Left kidney (tissue), 2 donors: ENCODE results near the gene METTL1. TPM values are rescaled to one million over a fixed set of nuclear protein-coding genes. Genes with fewer than 3 reads are reported as not detected.

Source experiments
- DNase-seq: peaks from one replicate; pipeline ENCODE4 v3.0.0-alpha.2; 2013
- polyA plus RNA-seq: library from polyadenylated mRNA; unstranded; fragments of 120-200 nt; gene quantifications from one replicate; pipeline ENCODE4 v1.2.1, GENCODE V29; 2013; ENCODE audit not compliant: insufficient read length

METTL1 gene
- polyA plus RNA-seq, 1 donor, result 35.6 TPM

- DNase-seq, result no peak
Measured at GRCh38 chr12:57754411-57755193, 17.3 kb downstream of the METTL1 start, which contains the start of gene MARCHF9. MARCHF9 (plus strand) TSS chr12:57755103; CDS start chr12:57755529, 426 bp downstream.

GRCh38 chr12:57753756-57754337 is 18.1 kb downstream of the METTL1 start:
- no peak for DNase-seq

- DNase-seq, result no peak
Measured at GRCh38 chr12:57752668-57753000, 19.3 kb downstream of the METTL1 start.

GRCh38 chr12:57751788-57752667 is 19.9 kb downstream of the METTL1 start, which contains the start of gene CDK4:
CDK4 (minus strand) TSS chr12:57752310; CDS start chr12:57751717, 593 bp downstream.
- DNase-seq, result peak; percentile 98

GRCh38 chr12:57751432-57751787 is 20.5 kb downstream of the METTL1 start:
- DNase-seq, result no peak

- DNase-seq, result no peak
Measured at GRCh38 chr12:57750561-57751431, 21.1 kb downstream of the METTL1 start.

GRCh38 chr12:57749061-57749460 is 22.8 kb downstream of the METTL1 start:
- DNase-seq, result no peak

- DNase-seq, result no peak
Measured at GRCh38 chr12:57746025-57746424, 25.9 kb downstream of the METTL1 start.

GRCh38 chr12:57745485-57745881 is 26.4 kb downstream of the METTL1 start:
- DNase-seq, result no peak

GRCh38 chr12:57744777-57745484 is 27.0 kb downstream of the METTL1 start, which contains the start of gene TSPAN31:
TSPAN31 (plus strand) TSS chr12:57745039; CDS start chr12:57745155, 116 bp downstream.
- DNase-seq, result peak; percentile 98

GRCh38 chr12:57744194-57744776 is 27.6 kb downstream of the METTL1 start:
- no peak for DNase-seq

- DNase-seq, result no peak
Measured at GRCh38 chr12:57743769-57744168, 28.1 kb downstream of the METTL1 start.

- DNase-seq, result no peak
Measured at GRCh38 chr12:57741844-57742738, 29.8 kb downstream of the METTL1 start.

GRCh38 chr12:57741413-57741789 is 30.5 kb downstream of the METTL1 start:
- no peak for DNase-seq

GRCh38 chr12:57740656-57741412 is 31.1 kb downstream of the METTL1 start:
- no peak for DNase-seq

- no peak for DNase-seq
Measured at GRCh38 chr12:57739914-57740538, 31.9 kb downstream of the METTL1 start.

- DNase-seq, result no peak
Measured at GRCh38 chr12:57739387-57739786, 32.5 kb downstream of the METTL1 start.

- no peak for DNase-seq
Measured at GRCh38 chr12:57738661-57739237, 33.2 kb downstream of the METTL1 start, which contains the start of gene AGAP2. AGAP2 (minus strand) TSS chr12:57738742; CDS start chr12:57738246, 496 bp downstream.
